ENCODE results near the gene CLEC1B.
"Not testable (repeated sequence)": the region's sequence is repeated elsewhere in the genome, so short reads cannot be mapped to it uniquely, and the experiment has no call there.

Gene CLEC1B
- total RNA-seq, result 0 to 0.18 (median 0) reads per million in 4 experiments

DNA sequence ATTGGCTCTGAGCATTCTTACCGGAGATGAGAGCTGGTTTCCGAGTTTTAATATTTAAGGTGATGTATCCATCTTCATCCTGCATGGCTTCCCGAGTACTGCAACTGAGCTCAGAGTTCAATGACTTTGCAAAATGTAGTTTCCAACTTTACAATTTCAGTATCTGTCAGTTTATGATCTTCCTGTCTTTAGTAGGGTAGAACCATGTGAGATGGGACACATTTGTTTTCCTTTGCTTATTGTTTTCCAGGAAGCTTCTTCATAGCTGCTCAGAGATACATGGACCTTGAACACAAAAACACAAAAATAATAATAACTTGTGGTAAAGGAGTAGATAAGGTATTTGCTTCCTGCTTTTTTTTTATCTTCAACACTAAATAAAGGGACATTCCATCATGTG, at the start of gene CLEC1B:
TSS of gene CLEC1B (minus strand) at position 106 of the 400 bp plus-strand sequence. CDS start at position 85, 21 bp downstream.
- no peak for DNase-seq

DNA sequence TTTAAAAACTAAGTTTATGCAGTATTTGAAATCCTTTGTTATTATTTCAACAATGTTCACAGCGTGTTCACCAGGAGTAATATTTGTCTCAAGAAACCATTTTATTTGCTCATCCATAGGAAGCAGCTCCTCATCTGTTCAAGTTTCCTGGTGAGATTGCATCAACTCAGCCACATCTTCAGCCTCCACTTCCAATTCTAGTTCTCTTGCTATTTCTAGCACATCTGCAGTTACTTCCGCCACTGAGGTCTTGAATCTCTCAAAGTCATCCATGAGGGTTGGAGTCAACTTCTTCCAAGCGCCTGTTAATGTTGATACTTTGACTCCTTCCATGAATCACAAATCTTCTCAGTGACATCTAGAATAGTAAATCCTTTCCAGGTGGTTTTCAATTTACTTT, 49.6 kb upstream of the CLEC1B start:
- no peak for DNase-seq

DNA sequence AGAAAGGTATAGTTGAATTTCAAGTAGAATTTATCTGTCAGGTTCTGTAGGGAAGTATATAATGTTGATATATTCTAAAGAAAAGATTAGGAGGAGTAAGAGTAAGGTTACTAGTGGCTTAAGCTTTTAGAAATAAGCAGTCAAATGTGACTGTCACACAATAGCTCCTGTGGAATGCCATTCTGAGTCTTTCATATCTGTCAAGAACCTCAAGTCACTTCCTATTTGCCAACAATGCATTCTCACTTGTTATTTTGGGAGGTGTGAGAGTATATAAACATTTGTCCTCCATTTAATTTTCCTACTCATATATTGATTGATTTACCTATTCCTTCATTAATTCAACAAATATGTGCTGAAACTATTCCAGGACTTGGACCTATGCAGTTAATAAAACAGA, 43.2 kb upstream of the CLEC1B start:
- DNase-seq, result no peak

DNA sequence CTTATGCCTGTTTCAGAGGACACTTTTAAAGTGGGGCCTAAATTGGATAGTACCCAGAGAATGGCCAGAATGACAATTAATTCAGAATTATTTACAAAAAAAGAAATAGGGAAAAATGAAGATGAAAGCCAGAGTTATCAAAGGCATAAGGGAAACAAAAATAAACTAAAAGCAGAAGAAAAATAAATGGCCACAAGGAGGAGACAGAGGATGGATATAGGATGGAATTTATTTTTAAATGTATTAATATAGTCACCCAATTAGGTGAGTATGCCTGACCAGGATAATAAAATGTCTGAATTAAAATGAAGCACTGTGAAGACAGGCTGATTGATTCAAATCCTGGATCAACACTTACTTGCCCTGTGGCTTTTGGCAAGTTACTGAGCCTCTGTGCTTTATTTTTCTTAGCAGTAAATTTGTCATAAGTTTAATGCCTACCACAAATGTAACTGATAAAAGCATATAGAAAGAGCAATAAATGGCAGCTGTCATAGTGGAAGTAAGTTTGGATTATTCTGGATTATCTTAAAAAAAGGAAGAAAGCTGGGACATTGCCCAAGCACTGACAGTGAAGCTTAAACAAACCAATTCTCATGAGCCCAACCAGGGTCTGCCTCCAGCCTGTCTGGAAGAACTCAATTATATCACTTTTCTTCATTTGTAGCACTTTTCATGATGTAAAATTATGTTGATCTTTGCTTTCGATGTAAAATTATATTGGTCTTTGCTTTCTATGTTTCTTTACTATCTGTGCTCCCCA, 35.0 kb upstream of the CLEC1B start:
- DNase-seq, result no peak

DNA sequence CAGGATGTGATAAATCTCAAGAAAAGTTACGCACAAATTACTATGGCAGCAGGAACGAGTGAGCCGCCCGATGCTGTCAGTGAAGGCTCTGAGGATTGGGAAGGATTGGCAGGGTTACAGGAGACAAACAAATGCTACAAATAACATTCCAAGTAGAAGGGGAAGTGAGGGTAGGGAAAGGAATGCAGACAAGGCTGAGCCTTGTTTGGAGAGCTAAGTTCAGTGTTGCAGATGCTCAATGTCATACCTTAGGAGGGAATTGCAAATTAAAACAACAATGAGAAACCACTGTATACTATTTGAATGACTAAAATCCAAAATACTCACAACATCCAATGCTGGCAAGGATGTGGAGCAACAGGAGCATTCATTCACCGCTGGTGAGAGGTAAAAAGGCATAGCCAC, 32.9 kb upstream of the CLEC1B start:
- no peak for DNase-seq

DNA sequence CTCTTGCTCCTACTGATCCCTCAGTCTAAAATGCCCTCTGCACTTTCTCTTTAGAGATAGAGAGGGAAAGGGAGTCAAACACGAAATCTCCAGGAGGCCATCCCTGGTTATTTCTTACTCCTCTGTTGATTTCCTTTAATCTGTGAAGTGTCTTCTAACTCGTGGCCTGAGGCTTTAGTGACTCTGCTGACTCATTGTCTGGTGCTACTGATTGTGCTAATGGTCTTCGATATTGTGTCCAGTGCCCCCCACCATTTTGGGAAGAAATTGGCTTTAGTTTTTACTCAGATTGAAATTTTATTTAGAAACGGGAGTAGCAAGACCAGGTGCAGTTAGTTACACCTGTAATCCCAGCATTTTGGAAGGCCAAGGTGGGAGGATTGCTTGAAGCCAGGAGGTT, 32.4 kb upstream of the CLEC1B start:
- DNase-seq, result no peak

DNA sequence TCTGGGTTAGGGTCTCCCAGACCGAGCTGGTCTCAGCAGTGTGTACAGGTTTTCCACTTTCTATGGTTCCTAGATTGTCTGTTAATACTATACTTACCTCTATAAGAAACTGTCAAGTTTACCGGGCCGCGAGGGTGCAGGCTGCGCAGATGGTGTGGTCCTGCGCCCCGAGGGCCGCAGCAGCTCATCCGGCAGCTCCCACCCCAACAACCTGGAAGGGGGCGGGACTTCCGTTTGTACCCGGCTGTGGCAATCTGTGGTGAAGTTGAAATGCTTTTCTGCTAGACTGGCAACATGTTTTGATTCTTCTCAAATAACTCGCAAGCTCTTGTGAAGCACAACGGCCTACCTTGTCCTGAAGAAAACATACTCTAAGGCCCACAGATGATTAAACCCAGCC, 31.5 kb upstream of the CLEC1B start, which contains the start of gene CLEC9A:
TSS of gene CLEC9A (plus strand) at position 237 of the 400 bp plus-strand sequence. CDS start 22,006 bp downstream, outside the sequence.
- DNase-seq, result no peak

DNA sequence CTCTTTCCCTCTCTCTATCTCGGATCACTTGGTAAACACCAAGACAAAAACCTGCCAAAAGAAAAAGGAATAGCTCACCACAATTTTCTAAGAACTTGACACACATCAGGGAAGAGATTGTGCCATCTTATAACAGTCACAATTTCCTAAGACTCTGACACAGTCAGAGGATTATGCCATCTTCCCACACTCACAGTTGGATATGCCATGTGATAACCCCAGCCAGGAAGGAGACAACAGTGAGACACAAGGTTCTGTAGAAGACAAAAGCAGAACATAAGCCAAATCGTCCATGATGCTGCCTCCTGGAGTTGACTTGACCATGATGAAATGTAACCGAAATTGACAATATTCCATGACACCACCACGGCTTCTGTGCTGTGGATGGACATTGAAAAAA, 28.8 kb upstream of the CLEC1B start:
- no peak for DNase-seq

DNA sequence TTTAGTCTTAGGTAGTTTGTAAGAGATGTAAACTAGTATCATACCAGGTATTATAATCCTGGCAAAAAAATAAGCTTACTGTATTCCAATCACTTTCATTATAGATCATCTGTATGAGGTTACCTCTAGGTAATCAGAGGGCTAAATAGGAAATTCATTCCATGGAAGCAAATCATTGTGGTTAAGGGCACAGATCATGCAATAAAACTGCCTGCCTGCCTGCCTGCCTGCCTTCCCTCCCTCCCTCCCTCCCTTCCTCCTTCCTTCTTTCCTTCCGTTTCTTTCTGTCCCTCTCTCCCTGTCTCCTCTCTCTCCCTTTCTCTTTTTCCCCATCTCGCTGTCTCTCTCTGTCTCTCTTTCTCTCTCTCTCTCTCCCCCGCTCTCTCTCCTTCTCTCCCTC, 28.4 kb upstream of the CLEC1B start:
- no peak for DNase-seq

DNA sequence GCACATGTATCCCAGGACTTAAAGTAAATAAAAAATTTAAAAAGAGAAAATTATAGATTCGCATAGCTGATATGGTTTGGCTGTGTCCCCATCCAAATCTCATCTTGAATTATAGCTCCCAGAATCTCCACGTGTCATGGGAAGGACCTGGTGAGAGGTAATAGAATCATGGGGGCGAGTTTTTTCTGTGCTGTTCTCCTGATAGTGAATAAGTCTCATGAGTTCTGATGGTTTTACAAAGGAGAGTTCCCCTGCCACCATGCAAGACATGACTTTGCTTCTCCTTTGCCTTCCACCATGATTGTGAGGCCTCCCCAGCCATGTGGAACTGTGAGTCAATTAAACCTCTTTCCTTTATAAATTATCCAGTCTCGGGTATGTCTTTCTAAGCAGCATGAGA, 27.7 kb upstream of the CLEC1B start:
- DNase-seq, result not testable (repeated sequence)

DNA sequence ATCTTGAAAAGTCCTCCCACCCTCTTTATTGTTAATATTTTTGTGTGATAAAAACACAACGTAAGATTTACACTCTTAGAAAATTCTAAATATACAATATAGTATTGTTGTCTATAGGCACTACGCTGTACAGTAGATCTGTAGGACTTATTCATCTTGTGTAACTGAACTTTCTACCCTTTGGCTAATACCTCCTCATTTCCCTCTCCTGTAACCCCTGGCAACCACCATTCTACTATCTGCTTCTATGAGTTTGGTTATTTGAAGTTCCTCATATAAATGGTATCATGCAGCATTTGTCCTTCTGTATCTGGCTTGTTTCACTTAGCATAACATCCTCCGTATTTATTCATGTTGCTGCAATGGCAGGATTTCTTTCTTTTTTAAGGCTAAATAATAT, 26.3 kb upstream of the CLEC1B start:
- DNase-seq, result no peak

DNA sequence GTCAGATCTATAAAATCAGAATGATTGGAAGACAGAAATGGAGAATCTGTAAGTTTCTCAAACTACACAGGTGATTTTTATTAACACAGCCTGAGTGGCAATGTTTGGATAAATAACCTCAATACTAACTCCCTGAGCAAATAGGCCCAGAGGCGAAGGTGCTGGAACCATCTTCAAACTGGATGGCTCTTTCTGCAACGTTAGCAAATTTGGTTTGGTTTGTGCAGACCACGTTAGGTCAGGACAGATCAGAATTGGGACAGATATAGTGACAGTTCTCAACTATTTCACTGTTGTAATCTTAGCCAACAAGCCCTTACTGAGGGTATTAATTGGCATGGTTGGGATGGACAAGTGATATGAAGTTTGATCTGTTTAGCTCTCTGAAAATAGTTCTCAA, 22.4 kb upstream of the CLEC1B start:
- DNase-seq, result no peak

DNA sequence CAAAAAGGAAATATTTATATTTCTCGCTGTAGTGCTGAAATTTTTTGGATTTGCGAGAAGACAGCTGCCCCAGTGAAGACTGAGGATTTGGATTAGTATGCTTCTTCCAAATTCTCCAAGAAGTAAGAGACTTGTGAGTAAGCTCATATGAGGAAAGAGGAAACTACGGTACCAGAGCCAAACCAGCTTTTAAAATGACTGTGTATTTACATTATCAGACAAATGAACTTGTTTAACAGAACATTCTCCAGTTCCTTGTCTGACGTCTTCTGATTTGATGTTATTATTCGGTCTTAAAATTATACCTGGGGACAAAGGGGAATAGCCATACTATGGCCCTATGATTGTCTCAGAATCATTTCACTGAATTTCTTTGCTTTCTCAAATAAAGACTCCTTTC, 19.5 kb upstream of the CLEC1B start:
- no peak for DNase-seq

DNA sequence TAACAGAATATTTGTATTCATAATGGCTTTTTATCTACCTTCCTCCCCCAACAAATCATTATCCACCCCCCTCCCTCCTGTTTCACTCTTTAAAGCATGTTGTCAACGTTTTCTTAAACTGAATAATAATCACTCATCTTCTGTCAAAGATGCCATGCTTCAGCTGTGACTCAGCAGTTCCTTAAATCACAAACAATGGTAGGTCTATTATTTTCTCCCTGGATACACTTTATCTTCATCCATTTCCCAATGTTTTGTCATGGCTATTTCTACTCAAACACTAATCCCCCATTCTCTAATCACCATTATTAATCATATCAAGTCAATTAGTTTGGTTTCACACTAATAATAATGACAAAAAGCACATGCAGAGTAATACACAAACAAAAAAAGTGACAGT, 18.0 kb upstream of the CLEC1B start:
- DNase-seq, result no peak

DNA sequence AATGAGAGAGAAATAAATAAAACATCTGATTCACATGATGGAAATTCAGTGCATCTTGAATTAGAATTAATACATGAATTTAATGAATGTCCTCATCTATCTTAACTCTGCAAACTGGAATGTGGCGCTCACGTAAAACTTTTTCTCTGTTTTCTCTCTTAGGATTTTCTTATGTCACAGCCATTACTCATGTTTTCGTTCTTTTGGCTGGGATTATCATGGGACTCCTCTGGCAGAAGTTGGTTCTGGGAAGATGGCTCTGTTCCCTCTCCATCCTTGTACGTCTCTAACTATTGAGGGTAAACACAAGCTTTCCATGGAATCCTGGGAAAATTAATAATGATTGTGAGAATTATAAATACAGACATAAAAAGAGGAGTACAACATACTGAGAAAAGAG, 16.5 kb upstream of the CLEC1B start:
- DNase-seq, result no peak

DNA sequence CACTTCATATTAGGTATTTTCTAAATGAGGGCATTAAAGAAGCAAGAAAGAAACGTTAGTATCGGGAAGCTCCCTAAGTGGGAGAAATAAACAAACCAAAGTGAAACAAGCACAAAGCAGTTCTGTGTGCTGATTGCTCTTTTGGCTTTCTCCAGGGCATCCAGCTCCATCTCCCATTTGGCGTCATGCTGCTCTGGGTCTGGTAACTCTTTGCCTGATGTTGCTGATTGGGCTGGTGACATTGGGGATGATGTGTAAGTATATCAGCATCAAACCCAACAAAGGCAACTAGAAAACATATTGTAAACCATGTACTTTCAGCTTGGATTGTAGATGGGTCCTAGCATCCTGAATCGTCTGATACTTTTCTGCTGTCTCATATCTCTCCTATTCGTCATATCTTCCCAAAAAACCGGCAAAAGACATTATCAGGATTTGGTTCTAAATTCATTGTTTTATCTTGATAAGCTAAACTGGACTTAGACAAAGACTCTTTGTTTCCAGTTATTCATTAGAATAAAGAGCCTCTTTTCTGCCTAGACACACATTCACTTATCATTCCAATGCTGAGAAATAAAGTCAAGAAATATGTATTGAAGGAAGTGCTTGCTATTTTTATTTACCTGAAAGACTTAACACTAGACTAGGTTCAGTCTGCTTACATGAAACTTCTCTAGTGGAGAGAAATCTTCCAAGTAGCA, 13.9 kb upstream of the CLEC1B start:
- no peak for DNase-seq

DNA sequence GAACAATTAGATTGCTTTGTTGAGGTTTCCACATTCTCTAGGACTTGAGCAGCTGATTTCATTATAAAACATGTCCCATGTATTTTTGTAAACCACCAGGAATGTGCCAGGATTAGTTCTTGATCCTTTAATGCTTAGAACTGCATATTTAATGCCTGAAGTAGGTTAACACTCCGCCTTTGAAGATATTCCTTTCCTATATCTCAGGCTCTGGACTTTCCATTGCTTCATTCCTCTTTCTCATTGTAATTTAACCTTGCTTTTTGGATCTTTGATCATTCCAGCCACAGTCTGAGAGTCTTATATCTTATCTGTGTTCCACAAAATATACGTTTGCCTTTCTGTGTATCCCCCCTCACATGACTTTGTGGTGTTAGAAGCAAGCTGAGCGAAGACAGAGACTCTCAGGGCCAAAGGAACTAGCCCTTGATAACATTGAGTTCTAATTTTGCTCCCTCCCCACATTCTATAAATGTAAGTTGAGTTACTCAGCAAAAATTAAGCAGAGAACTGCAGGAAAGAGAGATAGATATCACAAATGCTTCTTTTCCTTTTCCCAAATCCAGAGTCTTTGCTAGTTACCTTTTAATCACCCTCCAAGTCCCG, 2.4 kb upstream of the CLEC1B start:
- no peak for DNase-seq

DNA sequence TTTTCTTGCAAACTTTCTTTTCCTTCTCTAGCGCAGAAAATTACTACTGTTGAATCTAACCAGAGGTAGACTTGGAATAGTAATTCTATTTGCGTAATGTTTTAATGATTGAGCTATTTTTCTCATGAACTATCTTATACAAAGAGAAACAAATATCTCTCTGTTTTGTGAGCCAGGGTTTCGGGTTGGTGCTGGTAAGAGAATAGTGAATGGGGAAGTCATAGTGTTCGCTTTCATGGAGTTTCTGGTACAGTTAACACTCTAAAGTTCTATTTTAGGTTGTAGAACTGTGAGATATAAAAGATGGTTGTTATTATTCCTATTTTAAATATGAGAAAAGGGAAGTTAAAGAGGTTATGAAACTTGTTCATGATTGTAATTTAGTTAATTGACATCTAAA, 6.6 kb downstream of the CLEC1B start:
- DNase-seq, result no peak

DNA sequence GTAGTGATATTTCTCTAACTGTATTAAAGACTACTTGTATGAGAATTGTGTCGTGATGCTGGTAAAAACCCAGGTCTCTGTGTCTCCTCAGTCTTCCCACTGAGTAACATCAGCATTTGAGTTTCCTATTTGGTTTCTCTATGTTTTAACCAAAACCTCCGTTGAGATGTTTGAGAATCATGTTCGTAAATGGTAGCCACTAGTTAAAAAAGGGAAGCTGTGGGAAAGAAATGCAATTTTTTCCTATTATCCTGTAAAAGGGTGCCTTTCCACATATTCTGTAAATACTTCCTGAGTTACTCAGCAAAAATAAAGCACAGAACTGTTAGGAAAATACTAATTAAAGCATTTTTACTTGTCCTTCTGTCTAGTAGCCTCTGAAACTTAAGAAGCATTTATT, 7.0 kb downstream of the CLEC1B start:
- no peak for DNase-seq

DNA sequence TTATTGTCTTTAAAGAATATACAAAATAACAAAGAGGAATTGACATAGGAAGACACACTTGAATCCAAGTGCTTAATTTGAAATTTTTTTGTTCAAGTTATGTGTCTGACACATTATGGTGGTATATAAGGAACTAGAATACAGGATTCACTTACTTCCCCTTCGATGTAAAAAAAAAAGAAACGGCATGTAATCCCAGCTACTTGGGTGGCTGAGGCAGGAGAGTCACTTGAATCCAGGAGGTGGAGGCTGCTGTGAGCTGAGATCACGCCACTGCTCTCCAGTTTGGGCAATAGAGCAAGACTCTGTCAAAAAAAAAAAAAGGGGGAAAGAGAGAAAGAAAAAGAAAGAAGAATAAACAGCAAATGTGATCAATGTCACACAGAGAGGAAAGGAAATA, 18.8 kb downstream of the CLEC1B start:
- no peak for DNase-seq

DNA sequence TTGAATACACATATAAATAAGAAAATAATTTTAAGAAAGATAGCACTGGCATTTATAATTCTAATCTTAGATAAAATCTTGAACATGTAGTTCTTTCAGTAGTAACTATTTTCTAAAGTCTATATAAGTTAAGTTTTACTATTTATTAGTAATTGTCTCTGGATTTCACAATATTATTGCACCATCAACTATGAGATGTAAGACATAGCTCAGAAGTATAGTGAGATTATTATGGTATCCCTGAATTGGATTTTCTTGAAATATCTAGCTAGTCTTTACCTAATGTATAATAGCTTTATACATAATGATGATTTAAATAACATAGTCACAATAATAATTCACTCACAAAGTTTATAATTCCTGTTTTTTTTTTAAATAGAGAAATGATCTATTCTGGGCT, 21.0 kb downstream of the CLEC1B start:
- no peak for DNase-seq

DNA sequence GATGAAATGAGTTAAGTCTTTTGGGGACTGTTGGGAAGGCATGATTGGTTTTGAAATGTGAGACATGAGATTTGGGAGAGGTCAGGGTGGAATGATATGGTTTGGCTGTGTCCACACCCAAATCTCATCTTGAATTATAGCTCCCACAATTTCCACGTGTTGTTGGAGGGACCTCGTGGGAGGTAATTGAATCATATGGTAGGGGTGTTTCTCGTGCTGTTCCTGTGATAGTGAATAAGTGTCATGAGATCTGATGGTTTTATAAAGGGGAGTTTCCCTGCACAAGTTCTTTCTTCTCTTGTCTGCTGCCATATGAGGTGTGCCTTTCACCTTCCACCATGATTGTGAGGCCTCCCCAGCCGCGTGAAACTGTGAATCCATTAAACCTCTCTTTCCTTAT, 22.3 kb downstream of the CLEC1B start:
- DNase-seq, result not testable (repeated sequence)

DNA sequence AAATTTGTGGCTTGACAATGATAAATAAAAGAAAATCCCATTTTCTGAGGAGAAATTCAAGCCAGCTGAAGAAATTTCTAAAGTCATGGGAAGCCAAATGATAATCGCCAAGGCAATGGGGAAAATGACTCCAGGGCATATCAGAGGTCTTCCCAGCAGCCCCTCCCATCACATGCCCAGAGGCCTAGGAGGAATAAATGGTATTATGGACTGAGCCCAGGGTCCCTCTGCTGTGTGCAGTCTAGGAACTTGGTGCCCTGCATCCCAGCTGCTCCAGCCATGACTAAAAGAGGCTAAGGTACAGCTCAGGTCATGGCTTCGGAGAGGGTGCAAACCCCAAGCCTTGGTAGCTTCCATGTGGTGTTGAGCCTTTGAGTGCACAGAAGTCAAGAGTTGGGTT, 23.3 kb downstream of the CLEC1B start:
- no peak for DNase-seq

DNA sequence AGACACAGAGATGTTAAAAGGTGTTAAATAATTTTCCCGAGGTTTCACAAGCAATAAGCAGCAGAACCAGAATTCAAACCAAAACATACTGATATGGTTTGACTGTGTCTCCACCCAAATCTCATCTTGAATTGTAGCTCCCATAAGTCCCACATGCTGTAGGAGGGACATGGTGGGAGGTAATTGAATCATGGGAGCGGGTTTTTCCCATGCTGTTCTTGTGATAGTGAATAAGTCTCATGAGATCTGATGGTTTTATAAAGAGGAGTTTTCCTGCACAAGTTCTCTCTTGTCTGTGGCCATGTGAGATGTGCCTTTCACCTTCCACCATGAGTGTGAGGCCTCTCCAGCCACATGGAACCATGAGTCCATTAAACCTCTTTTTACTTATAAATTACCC, 24.2 kb downstream of the CLEC1B start:
- not testable (repeated sequence) for DNase-seq

Data from effector CD8-positive, alpha-beta T cell (primary cell).